C4-2B (cell line): Measurements from ENCODE around the gene CCL23.

ENCODE experiments used
- CTCF ChIP-seq: fragments of 450-650 bp; conservative IDR thresholded peaks from 2 replicates; pipeline ENCODE4 v1.5.1; 2017; ENCODE audit warnings: mild to moderate bottlenecking
- ZFX ChIP-seq: fragments of 450-650 bp; IDR thresholded peaks from 2 replicates; pipeline ENCODE4 v1.6.1; 2017

- TF ChIP-seq CTCF (no peak), ZFX (no peak)
Measured at GRCh38 chr17:36066365-36066985, 48.7 kb upstream of the CCL23 start.
